IMR-90 (cell line): Measurements from ENCODE around the gene ENPP3. TPM values are rescaled to one million over a fixed set of nuclear protein-coding genes. Genes with fewer than 3 reads are reported as not detected.

ENCODE experiments used
- ATAC-seq: fragments of 200-7000 bp; cut with Tn5 transposase; 2 replicates; pipeline ENCODE4 v1.9.1; 2020; ENCODE audit warnings: low read depth, mild to moderate bottlenecking, moderate library complexity
- BruUV-seq: library from RNA; stranded (reverse); fragments of 400-500 nt; replicated peaks from 2 replicates; lab custom pipeline; 2021; lab: Mats Ljungman, UMichigan
- CTCF ChIA-PET: fragments of 300-600 bp; formaldehyde crosslinking; extraction: SDS; loops from one replicate; lab custom pipeline; 2021; ENCODE audit warnings: antibody characterized with exemption; lab: Yijun Ruan, JAX
- POLR2A ChIA-PET: fragments of 300-600 bp; sonication (Branson Sonifier 250); formaldehyde crosslinking; loops from one replicate; lab custom pipeline; 2022; ENCODE audit warnings: antibody characterized with exemption; ENCODE audit not compliant: unreplicated experiment; lab: Charles Lee
- DNase-seq: peaks from one replicate; pipeline ENCODE4 v3.0.0; 2013
- H2AFZ ChIP-seq: replicated peaks from 2 replicates; pipeline ENCODE3; 2013; ENCODE audit warnings: low read length, mild to moderate bottlenecking; ENCODE audit not compliant: poor library complexity
- H2AK5ac ChIP-seq: 2 replicates; pipeline ENCODE4 v1.6.1; 2013; ENCODE audit warnings: low read depth, low read length, inconsistent platforms
- H2AK9ac ChIP-seq: replicated peaks from 2 replicates; pipeline ENCODE3; 2013; ENCODE audit warnings: mild to moderate bottlenecking, low read depth, low read length, moderate library complexity; ENCODE audit not compliant: poor library complexity
- H2BK120ac ChIP-seq: 2 replicates; pipeline ENCODE4 v1.6.1; 2013; ENCODE audit warnings: low read depth, low read length, inconsistent platforms
- H2BK15ac ChIP-seq: 3 replicates; pipeline ENCODE4 v1.6.1; 2013; ENCODE audit warnings: low read depth, low read length, inconsistent platforms
- H2BK20ac ChIP-seq: 2 replicates; pipeline ENCODE4 v1.6.1; 2013; ENCODE audit warnings: low read depth, mild to moderate bottlenecking, inconsistent platforms, low read length, moderate library complexity
- H2BK5ac ChIP-seq: 2 replicates; pipeline ENCODE4 v1.6.1; 2013; ENCODE audit warnings: mild to moderate bottlenecking, low read depth, low read length, inconsistent platforms; ENCODE audit not compliant: poor library complexity, severe bottlenecking
- H3K14ac ChIP-seq: replicated peaks from 2 replicates; pipeline ENCODE4 v1.6.1; 2013; ENCODE audit warnings: low read depth, low read length, inconsistent platforms
- H3K18ac ChIP-seq: 2 replicates; pipeline ENCODE4 v1.6.1; 2013; ENCODE audit warnings: low read depth, low read length, control low read depth
- H3K23ac ChIP-seq: 2 replicates; pipeline ENCODE4 v1.6.1; 2013; ENCODE audit warnings: low read depth, low read length, inconsistent platforms
- H3K27ac ChIP-seq: 2 replicates; pipeline ENCODE4 v1.5.1; 2013; ENCODE audit warnings: mild to moderate bottlenecking, control low read depth, low read length; ENCODE audit not compliant: insufficient read depth
- H3K27me3 ChIP-seq: 2 replicates; pipeline ENCODE4 v1.6.1; 2013; ENCODE audit warnings: low read length; ENCODE audit not compliant: control insufficient read depth, insufficient read depth
- H3K36me3 ChIP-seq: 2 replicates; pipeline ENCODE4 v1.6.1; 2013; ENCODE audit warnings: low read length, mixed read lengths; ENCODE audit not compliant: control insufficient read depth, insufficient read depth
- H3K4ac ChIP-seq: 2 replicates; pipeline ENCODE4 v1.6.1; 2013; ENCODE audit warnings: low read depth, low read length, inconsistent platforms
- H3K4me1 ChIP-seq: 2 replicates; pipeline ENCODE4 v1.6.1; 2013; ENCODE audit warnings: low read length, mixed read lengths; ENCODE audit not compliant: control insufficient read depth, insufficient read depth
- H3K4me2 ChIP-seq: 2 replicates; pipeline ENCODE4 v1.6.1; 2013; ENCODE audit warnings: low read depth, mild to moderate bottlenecking, control low read depth, low read length, moderate library complexity
- H3K4me3 ChIP-seq: 2 replicates; pipeline ENCODE4 v1.5.1; 2013; ENCODE audit warnings: low read depth, mild to moderate bottlenecking, control low read depth, low read length, moderate library complexity; ENCODE audit not compliant: insufficient read depth
- H3K56ac ChIP-seq: 2 replicates; pipeline ENCODE4 v1.6.1; 2013; ENCODE audit warnings: low read length, inconsistent platforms; ENCODE audit not compliant: insufficient read depth; ENCODE audit errors: extremely low read depth
- H3K79me1 ChIP-seq, 2 experiments: 2 replicates each; pipeline ENCODE4 v1.6.1; 2013; ENCODE audit warnings: low read length in 2 of 2, inconsistent platforms in 1 of 2, low read depth in 1 of 2
- H3K9ac ChIP-seq: 2 replicates; pipeline ENCODE4 v1.6.1; 2013; ENCODE audit warnings: low read depth, low read length, control low read depth
- H3K9me1 ChIP-seq: 2 replicates; pipeline ENCODE4 v1.6.1; 2013; ENCODE audit warnings: low read length, inconsistent platforms; ENCODE audit not compliant: insufficient read depth
- H3K9me3 ChIP-seq: 2 replicates; pipeline ENCODE4 v1.6.1; 2013; ENCODE audit warnings: low read length; ENCODE audit not compliant: control insufficient read depth, insufficient read depth
- H4K20me1 ChIP-seq: 2 replicates; pipeline ENCODE4 v1.6.1; 2013; ENCODE audit warnings: low read length, inconsistent platforms; ENCODE audit not compliant: insufficient read depth
- H4K5ac ChIP-seq: 2 replicates; pipeline ENCODE4 v1.6.1; 2013; ENCODE audit warnings: mild to moderate bottlenecking, low read depth, low read length, control low read depth
- H4K8ac ChIP-seq, 2 experiments: 2 replicates each; pipeline ENCODE4 v1.6.1; 2013; ENCODE audit warnings: low read depth in 2 of 2, low read length in 2 of 2, control low read depth in 1 of 2, inconsistent platforms in 1 of 2
- H4K91ac ChIP-seq: 2 replicates; pipeline ENCODE4 v1.6.1; 2013; ENCODE audit warnings: low read depth, low read length, inconsistent platforms; ENCODE audit not compliant: insufficient read depth
- BHLHE40 ChIP-seq: fragments of 150-350 bp; IDR thresholded peaks from 2 replicates; pipeline ENCODE4 v1.6.1; 2016; ENCODE audit warnings: mild to moderate bottlenecking, low read depth, low read length
- ELK1 ChIP-seq: fragments of 150-350 bp; IDR thresholded peaks from 2 replicates; pipeline ENCODE4 v1.6.1; 2016; ENCODE audit warnings: low read depth, mild to moderate bottlenecking, low read length, moderate library complexity, borderline replicate concordance
- MAFK ChIP-seq: IDR thresholded peaks from 2 replicates; pipeline ENCODE4 v1.6.1; 2012; ENCODE audit warnings: low read depth, low read length, improper control_type of control experiment
- RCOR1 ChIP-seq: IDR thresholded peaks from 2 replicates; pipeline ENCODE4 v1.6.1; 2012; ENCODE audit warnings: mild to moderate bottlenecking, low read length, improper control_type of control experiment; ENCODE audit not compliant: insufficient replicate concordance
- dilution Hi-C: fragments of 300-500 bp; cut with HindIII; formaldehyde crosslinking; loops from one replicate; pipeline ENCODE4 v1.14.3; 2018; ENCODE audit warnings: low sequenced_read_pairs; ENCODE audit not compliant: unreplicated experiment
- in situ Hi-C: fragments of 300-500 bp; cut with MboI; formaldehyde crosslinking; loops from 3 replicates; pipeline ENCODE4 v1.14.3; 2019; ENCODE audit warnings: low sequenced_read_pairs, inconsistent platforms, mixed read lengths
- intact Hi-C: fragments of 100-400 bp; cut with micrococcal nuclease; formaldehyde crosslinking; loops from 2 replicates; pipeline ENCODE4 v1.10.0; 2022
- polyA plus RNA-seq, 3 experiments: library from polyadenylated mRNA; depleted of rRNA; stranded (reverse); fragments of >200 nt; gene quantifications; 2 replicates each; pipeline ENCODE4 v1.2.3, GENCODE V29; 2012; ENCODE audit warnings: low replicate concordance in 1 of 3
- total RNA-seq: library from RNA; depleted of rRNA; stranded (reverse); fragments of >200 nt; gene quantifications from 2 replicates; pipeline ENCODE4 v1.2.3, GENCODE V29; 2012

ENPP3 gene
- total and polyA plus RNA-seq, 2 of the 4 experiments (the other 2 are of a cell fraction) = under 0.01 to 0.05 TPM

GRCh38 chr6:131731224-131731623 is 94.1 kb downstream of the ENPP3 start:
- in situ Hi-C loops (no loop called here), dilution Hi-C loops (no loop called here), intact Hi-C loops (no loop called here)
- no peak for TF ChIP-seq BHLHE40
- no peak for TF ChIP-seq ELK1
- no peak for TF ChIP-seq RCOR1
- peak; percentile 35; the same call in 1 of the 2 replicates for TF ChIP-seq MAFK
- H3K27me3 ChIP-seq = no peaks in the 10 kb centered on the region
- H3K18ac ChIP-seq = peak overlapping the region; percentile 58; the same call in 1 of the 2 replicates
- H3K27ac ChIP-seq = no peak overlapping the region
- no peak overlapping the region for H4K5ac ChIP-seq
- no peak overlapping the region for H2AK9ac ChIP-seq
- no peaks in the 10 kb centered on the region for H3K79me1 ChIP-seq
- H3K4me3 ChIP-seq = no peak overlapping the region
- peaks cover 3% of the 10 kb centered on the region; the same call in 1 of the 2 replicates for H3K9me3 ChIP-seq
- H3K23ac ChIP-seq = no peak overlapping the region
- no peaks in the 10 kb centered on the region for H4K20me1 ChIP-seq
- H3K36me3 ChIP-seq = no peaks in the 10 kb centered on the region
- ATAC-seq (no peak; the same call in 1 of the 2 replicates), DNase-seq (peak; percentile 12)
- H4K91ac ChIP-seq = no peak overlapping the region
- no TSS peak for BruUV-seq
- ChIA-PET CTCF (interaction anchor here (0.7 to 1.0 kb wide), 3 partner anchors 48 to 638 kb away, joined by 3 to 4 read pairs (median 3); no protein-coding TSS in a partner anchor), POLR2A (no interaction called here)
- H3K4me1 ChIP-seq = no peaks in the 10 kb centered on the region
- no peak overlapping the region for H2BK15ac ChIP-seq
- no peak overlapping the region for H3K9ac ChIP-seq
- no peak overlapping the region for H2BK5ac ChIP-seq
- no peak overlapping the region for H2BK20ac ChIP-seq
- H4K8ac ChIP-seq = no peak overlapping the region
- no peak overlapping the region for H3K4me2 ChIP-seq
- H3K9me1 ChIP-seq = no peaks in the 10 kb centered on the region
- no peak overlapping the region for H3K14ac ChIP-seq
- no peak overlapping the region for H3K56ac ChIP-seq
- H2BK120ac ChIP-seq = no peak overlapping the region
- no peak overlapping the region for H2AK5ac ChIP-seq
- no peak overlapping the region for H3K4ac ChIP-seq
- no peak overlapping the region for H2AFZ ChIP-seq
